GM18519 (cell line): ENCODE measurements around the gene SV2B.
"Not testable (repeated sequence)": the region's sequence is repeated elsewhere in the genome, so short reads cannot be mapped to it uniquely, and the experiment has no call there.

Source experiments
- ATAC-seq: cut with Tn5 transposase; IDR thresholded peaks from one replicate; pipeline ENCODE4 v1.9.1; 2021; ENCODE audit warnings: mild to moderate bottlenecking, moderate library complexity; ENCODE audit not compliant: unreplicated experiment, low FRiP score

SV2B gene

GRCh38 chr15:91099995-91100813 lies at the start of gene SV2B:
TSS of gene SV2B (plus strand) at chr15:91100257. CDS start at chr15:91226264, 126,007 bp downstream.
- ATAC-seq: peak; percentile 49

- ATAC-seq: no peak
Measured at GRCh38 chr15:91051248-91051647, 48.8 kb upstream of the SV2B start.

GRCh38 chr15:91054816-91055215 lies 45.2 kb upstream of the SV2B start:
- no peak for ATAC-seq

- no peak for ATAC-seq
Measured at GRCh38 chr15:91055548-91056331, 44.3 kb upstream of the SV2B start.

- ATAC-seq: no peak
Measured at GRCh38 chr15:91061230-91061629, 38.8 kb upstream of the SV2B start.

GRCh38 chr15:91061997-91062396 lies 38.1 kb upstream of the SV2B start:
- ATAC-seq: no peak

GRCh38 chr15:91065505-91065904 lies 34.6 kb upstream of the SV2B start:
- ATAC-seq: no peak

- ATAC-seq: no peak
Measured at GRCh38 chr15:91067036-91067435, 33.0 kb upstream of the SV2B start.

GRCh38 chr15:91068436-91068835 lies 31.6 kb upstream of the SV2B start:
- no peak for ATAC-seq

GRCh38 chr15:91068966-91069365 lies 31.1 kb upstream of the SV2B start:
- no peak for ATAC-seq

- no peak for ATAC-seq
Measured at GRCh38 chr15:91070872-91071271, 29.2 kb upstream of the SV2B start.

GRCh38 chr15:91072161-91072560 lies 27.9 kb upstream of the SV2B start:
- no peak for ATAC-seq

- ATAC-seq: no peak
Measured at GRCh38 chr15:91073077-91073476, 27.0 kb upstream of the SV2B start.

GRCh38 chr15:91073768-91074167 lies 26.3 kb upstream of the SV2B start:
- no peak for ATAC-seq

GRCh38 chr15:91075739-91076138 lies 24.3 kb upstream of the SV2B start:
- ATAC-seq: no peak

GRCh38 chr15:91077029-91077428 lies 23.0 kb upstream of the SV2B start:
- ATAC-seq: no peak

GRCh38 chr15:91093866-91094265 lies 6.2 kb upstream of the SV2B start:
- not testable (repeated sequence) for ATAC-seq

GRCh38 chr15:91098451-91098850 lies 1.6 kb upstream of the SV2B start:
- no peak for ATAC-seq

- ATAC-seq: no peak
Measured at GRCh38 chr15:91099616-91099994, 452 bp upstream of the SV2B start.

GRCh38 chr15:91100814-91101607 lies 954 bp downstream of the SV2B start:
- ATAC-seq: no peak

- ATAC-seq: no peak
Measured at GRCh38 chr15:91101608-91101920, 1.5 kb downstream of the SV2B start.
